CD4-positive, alpha-beta T cell (primary cell): ENCODE results near the gene TMEM174. TPM values are rescaled to one million over a fixed set of nuclear protein-coding genes. Genes with fewer than 3 reads are reported as not detected.

Experiments
- ATAC-seq: fragments of 200-7000 bp; cut with Tn5 transposase; one replicate; pipeline ENCODE4 v1.10.0; 2022; ENCODE audit warnings: mild to moderate bottlenecking; ENCODE audit not compliant: poor library complexity
- CTCF ChIA-PET: fragments of 350-600 bp; sonication (Branson Sonifier 250); formaldehyde crosslinking; loops from one replicate; lab custom pipeline; 2021; ENCODE audit warnings: antibody characterized with exemption, inconsistent platforms; lab: Charles Lee
- POLR2A ChIA-PET: fragments of 350-600 bp; sonication (Branson Sonifier 250); formaldehyde crosslinking; loops from one replicate; lab custom pipeline; 2021; ENCODE audit warnings: antibody characterized with exemption, inconsistent platforms; lab: Charles Lee
- DNase-seq, 14 experiments: peaks; one replicate each; pipeline ENCODE4 v3.0.0-alpha.2; 2013 to 2020; ENCODE audit warnings: mixed read lengths in 2 of 14
- H3K27ac ChIP-seq, 2 donors: one replicate each; pipeline versions ENCODE4 v1.5.1 to v1.7.0; 2013; ENCODE audit warnings: low read length in 2 of 2, low read depth in 1 of 2, mild to moderate bottlenecking in 1 of 2
- H3K27me3 ChIP-seq, 2 experiments: 1 replicate in 1 of 2; 2 replicates in 1 of 2; pipeline versions ENCODE4 v1.6.1 to v1.7.0; 2013; ENCODE audit warnings: low read length in 2 of 2, control low read depth in 1 of 2, mild to moderate bottlenecking in 1 of 2, moderate library complexity in 1 of 2; ENCODE audit not compliant: insufficient read depth in 2 of 2, control insufficient read depth in 1 of 2
- H3K36me3 ChIP-seq: one replicate; pipeline ENCODE4 v1.6.1; 2013; ENCODE audit warnings: low read length, control low read depth; ENCODE audit not compliant: insufficient read depth
- H3K4me1 ChIP-seq: one replicate; pipeline ENCODE4 v1.6.1; 2013; ENCODE audit warnings: low read length, control low read depth; ENCODE audit not compliant: insufficient read depth
- H3K4me3 ChIP-seq: one replicate; pipeline ENCODE4 v1.5.1; 2013; ENCODE audit warnings: mild to moderate bottlenecking, low read length, moderate library complexity
- H3K9me3 ChIP-seq, 2 experiments: 1 replicate in 1 of 2; 2 replicates in 1 of 2; pipeline versions ENCODE4 v1.6.1 to v1.7.0; 2013; ENCODE audit warnings: low read length in 2 of 2, mild to moderate bottlenecking in 2 of 2, control low read depth in 1 of 2, moderate library complexity in 1 of 2; ENCODE audit not compliant: control insufficient read depth in 1 of 2, insufficient read depth in 1 of 2
- H3K27ac Mint-ChIP-seq: one replicate; pipeline ENCODE4 v1.8.0; 2020; ENCODE audit warnings: mixed read lengths
- H3K27me3 Mint-ChIP-seq: one replicate; pipeline ENCODE4 v1.8.0; 2021; ENCODE audit warnings: mixed read lengths
- H3K36me3 Mint-ChIP-seq: one replicate; pipeline ENCODE4 v1.8.0; 2021; ENCODE audit warnings: low read depth, mixed read lengths
- H3K4me1 Mint-ChIP-seq: one replicate; pipeline ENCODE4 v1.8.0; 2021; ENCODE audit warnings: low read depth, mixed read lengths
- H3K4me3 Mint-ChIP-seq: one replicate; pipeline ENCODE4 v1.8.0; 2020; ENCODE audit warnings: mild to moderate bottlenecking, mixed read lengths
- H3K9me3 Mint-ChIP-seq: one replicate; pipeline ENCODE4 v1.8.0; 2020; ENCODE audit warnings: mixed read lengths
- CTCF ChIP-seq: fragments of 200-600 bp; IDR thresholded peaks from one replicate; pipeline ENCODE4 v1.8.0; 2022; ENCODE audit warnings: antibody characterized with exemption, mild to moderate bottlenecking
- intact Hi-C, 2 experiments: fragments of 100-400 bp; cut with DNase I in 1 of 2; cut with micrococcal nuclease in 1 of 2; formaldehyde crosslinking; loops; one replicate each; pipeline versions ENCODE4 v1.15.1 to v1.9.0; 2023 to 2025; cut with DNase I, micrococcal nuclease
- total RNA-seq, 174 experiments: library from RNA in 2 of 174; stranded (reverse) in 2 of 174; gene quantifications; one replicate each; pipeline ENCODE4 v1.2.3 and lab custom pipeline; 2021 to 2026

The TMEM174 gene
- total RNA-seq, 2 experiments from 2014 or later, result not detected

- H3K9me3 Mint-ChIP-seq, result no peaks in the 10 kb centered on the region
- ChIA-PET POLR2A (no interaction called here), CTCF (no interaction called here)
Observed at GRCh38 chr5:73126957-73127356, 46.0 kb upstream of the TMEM174 start.

DNA sequence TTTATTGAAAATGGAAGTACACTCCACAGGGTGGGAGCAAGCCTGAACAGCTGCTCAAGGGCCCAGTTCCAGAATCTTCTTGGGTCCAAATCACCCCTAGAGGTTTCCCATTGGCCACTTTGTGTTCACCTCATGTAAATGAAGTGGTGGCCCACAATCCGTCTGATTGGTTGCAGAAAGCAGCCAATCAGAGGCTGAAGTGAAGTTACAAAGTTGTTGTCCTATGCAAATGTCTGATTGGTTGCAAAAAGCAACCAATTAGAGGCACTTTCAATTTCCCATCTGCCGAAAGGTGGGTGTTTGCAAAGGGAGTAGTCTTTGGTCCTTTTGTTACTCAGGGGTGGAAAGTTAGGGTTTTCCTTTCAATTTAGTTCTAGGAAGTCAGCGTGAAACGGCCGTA, 43.9 kb upstream of the TMEM174 start:
- H3K27me3 Mint-ChIP-seq, result peaks cover 61% of the 10 kb centered on the region

More at GRCh38 chr5:73126957-73127356, 46.0 kb upstream of the TMEM174 start:
- Histone ChIP-seq H3K9me3 (peaks cover 0 to 4% of the 10 kb centered on the region in 2 experiments), H3K36me3 (no peaks in the 10 kb centered on the region), H3K27me3 (peaks cover 15 to 36% of the 10 kb centered on the region in 2 experiments), H3K27ac (no peak overlapping the region), H3K4me3 (no peak overlapping the region), H3K4me1 (peaks cover 12% of the 10 kb centered on the region)
- intact Hi-C loops, result no loop called here
- peaks cover 19% of the 10 kb centered on the region for H3K4me1 Mint-ChIP-seq
- no peak for ATAC-seq
- H3K27me3 Mint-ChIP-seq, result peaks cover 75% of the 10 kb centered on the region
- no peak for TF ChIP-seq CTCF
- H3K4me3 Mint-ChIP-seq, result no peak overlapping the region
- no peak overlapping the region for H3K27ac Mint-ChIP-seq
- DNase-seq, result no peak
- no peaks in the 10 kb centered on the region for H3K36me3 Mint-ChIP-seq

GRCh38 chr5:73130811-73131210, 42.2 kb upstream of the TMEM174 start:
- Histone ChIP-seq H3K27me3 (peaks cover 15 to 20% of the 10 kb centered on the region in 2 experiments), H3K9me3 (no peaks in the 10 kb centered on the region), H3K4me3 (no peak overlapping the region), H3K27ac (no peak overlapping the region), H3K4me1 (no peaks in the 10 kb centered on the region), H3K36me3 (no peaks in the 10 kb centered on the region)
- no peaks in the 10 kb centered on the region for H3K4me1 Mint-ChIP-seq
- H3K27ac Mint-ChIP-seq, result no peak overlapping the region
- no peak overlapping the region for H3K4me3 Mint-ChIP-seq
- POLR2A ChIA-PET, result no interaction called here
- CTCF ChIA-PET, result no interaction called here
- H3K27me3 Mint-ChIP-seq, result peaks cover 59% of the 10 kb centered on the region
- intact Hi-C loops, result no loop called here
- DNase-seq (no peak), ATAC-seq (no peak)
- H3K9me3 Mint-ChIP-seq, result no peaks in the 10 kb centered on the region
- H3K36me3 Mint-ChIP-seq, result no peaks in the 10 kb centered on the region
- TF ChIP-seq CTCF, result no peak

More for the DNA sequence above, 43.9 kb upstream of the TMEM174 start:
- H3K4me1 Mint-ChIP-seq, result peaks cover 3% of the 10 kb centered on the region
- no peaks in the 10 kb centered on the region for H3K9me3 Mint-ChIP-seq
- no peaks in the 10 kb centered on the region for H3K4me1 ChIP-seq
- no peak overlapping the region for H3K27ac Mint-ChIP-seq
- DNase-seq (no peak), ATAC-seq (no peak)
- no peak overlapping the region for H3K4me3 ChIP-seq
- intact Hi-C loops, result no loop called here
- H3K36me3 ChIP-seq, result no peaks in the 10 kb centered on the region
- peaks cover 10 to 29% of the 10 kb centered on the region in 2 experiments for H3K27me3 ChIP-seq
- no peaks in the 10 kb centered on the region for H3K36me3 Mint-ChIP-seq
- no peak for TF ChIP-seq CTCF
- H3K4me3 Mint-ChIP-seq, result no peak overlapping the region
- POLR2A ChIA-PET, result no interaction called here
- no peak overlapping the region for H3K27ac ChIP-seq
- CTCF ChIA-PET, result no interaction called here
- H3K9me3 ChIP-seq, result no peaks in the 10 kb centered on the region
